ENCODE data around the gene CERS6. TPM values are rescaled to one million over a fixed set of nuclear protein-coding genes. Genes with fewer than 3 reads are reported as not detected.
"Not testable (repeated sequence)": the region's sequence is repeated elsewhere in the genome, so short reads cannot be mapped to it uniquely, and the experiment has no call there.

The CERS6 gene, protein sequence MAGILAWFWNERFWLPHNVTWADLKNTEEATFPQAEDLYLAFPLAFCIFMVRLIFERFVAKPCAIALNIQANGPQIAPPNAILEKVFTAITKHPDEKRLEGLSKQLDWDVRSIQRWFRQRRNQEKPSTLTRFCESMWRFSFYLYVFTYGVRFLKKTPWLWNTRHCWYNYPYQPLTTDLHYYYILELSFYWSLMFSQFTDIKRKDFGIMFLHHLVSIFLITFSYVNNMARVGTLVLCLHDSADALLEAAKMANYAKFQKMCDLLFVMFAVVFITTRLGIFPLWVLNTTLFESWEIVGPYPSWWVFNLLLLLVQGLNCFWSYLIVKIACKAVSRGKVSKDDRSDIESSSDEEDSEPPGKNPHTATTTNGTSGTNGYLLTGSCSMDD
- 10 to 100 TPM; 45.0 to 61.2 (median 56.4) TPM for total RNA-seq

DNA sequence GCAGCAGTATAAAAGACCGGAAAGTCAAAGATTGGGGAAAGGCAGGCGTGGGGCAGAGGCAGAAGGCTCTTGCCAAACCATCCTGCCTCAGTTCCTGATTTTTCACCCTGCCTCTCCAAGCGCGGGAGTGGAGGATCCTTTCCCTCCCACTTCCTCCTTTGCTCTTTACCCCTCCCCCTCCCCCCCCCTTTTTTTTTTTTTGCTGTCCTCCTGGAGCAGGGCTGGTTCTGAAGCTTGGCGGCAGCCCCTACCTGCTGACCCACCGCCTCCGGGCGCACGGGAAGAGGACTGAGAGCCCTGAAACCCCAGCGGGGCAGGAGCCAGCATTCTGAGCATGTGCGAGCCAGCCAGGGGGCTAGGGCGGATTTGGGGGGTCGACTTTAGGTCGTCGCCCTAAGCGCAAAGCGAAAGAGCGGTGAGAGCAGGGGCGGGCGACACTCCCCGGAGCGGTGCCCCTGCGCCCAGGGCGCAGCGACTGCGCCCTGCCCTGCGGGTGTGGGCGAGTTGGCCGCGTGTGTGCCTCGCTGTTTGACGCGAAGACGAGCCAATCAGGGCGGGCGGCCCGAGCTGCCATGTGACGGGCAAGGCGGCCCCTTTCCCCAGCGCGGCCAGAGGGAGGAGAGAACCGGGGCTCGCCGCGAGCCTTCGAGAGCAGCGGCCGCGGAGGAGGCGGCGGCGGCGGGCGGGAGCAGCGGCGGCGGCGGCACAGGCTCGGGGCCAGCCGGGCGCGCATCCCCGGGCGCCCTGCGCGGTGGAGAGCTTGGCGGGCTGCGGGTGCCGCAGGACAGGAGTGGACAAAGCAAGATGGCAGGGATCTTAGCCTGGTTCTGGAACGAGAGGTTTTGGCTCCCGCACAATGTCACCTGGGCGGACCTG lies at the start of gene CERS6:
Gene CERS6 (plus strand): TSS at position 628 of the 876 bp plus-strand sequence. CDS start 177 bp downstream, at position 805.
- Histone ChIP-seq H3K36me3 (no peaks in the 10 kb centered on the region), H3K9me3 (no peaks in the 10 kb centered on the region)
- WGBS, 2 donors (ENCODE audit: low coverage in 1 of 2): 7 to 33% methylated on average over 2 to 10 of the region's 72 CpGs

DNA sequence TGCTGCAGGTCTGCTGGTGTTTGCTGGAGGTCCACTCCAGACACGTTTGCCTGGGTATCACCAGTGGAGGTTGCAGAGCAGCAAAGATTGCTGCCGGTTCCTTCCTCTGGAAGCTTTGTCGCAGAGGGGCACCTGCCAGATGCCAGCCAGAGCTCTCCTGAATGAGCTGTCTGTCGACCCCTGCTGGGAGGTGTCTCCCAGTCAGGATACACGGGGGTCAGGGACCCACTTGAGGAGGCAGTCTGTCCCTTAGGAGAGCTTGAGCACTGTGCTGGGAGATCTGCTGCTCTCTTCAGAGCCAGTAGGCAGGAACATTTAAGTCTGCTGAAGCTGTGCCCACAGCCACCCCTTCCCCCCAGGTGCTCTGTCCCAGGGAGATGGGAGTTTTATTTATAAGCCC lies 43.8 kb upstream of the CERS6 start:
- not testable (repeated sequence) for H3K9me3 ChIP-seq, H3K4me3 ChIP-seq, ATAC-seq, H3K4me1 ChIP-seq, H3K27me3 ChIP-seq, H3K36me3 ChIP-seq, H3K27ac ChIP-seq
- no CpG with 5 or more reads among the region's 5 CpGs for WGBS, 2 donors (ENCODE audit: low coverage in 1 of 2)

More for the DNA sequence above, at the start of gene CERS6:
- Histone ChIP-seq H3K4me3 (peak within 1 kb of the TSS; percentile 64 to 98), H3K27me3 (no peaks in the 10 kb centered on the region), H3K4me1 (peaks cover 0 to 42% (median 0%) of the 10 kb centered on the region in 3 donors), H3K27ac (peak within 1 kb of the TSS; percentile 68 to 93 (median 88))
- TF ChIP-seq POLR2A (IDR thresholded peaks at IDR 0.05): peak; percentile 81 to 91
- peak; percentile 87 for TF ChIP-seq POLR2AphosphoS5 (IDR thresholded peaks at IDR 0.05)
- TF ChIP-seq, protein P1, sequence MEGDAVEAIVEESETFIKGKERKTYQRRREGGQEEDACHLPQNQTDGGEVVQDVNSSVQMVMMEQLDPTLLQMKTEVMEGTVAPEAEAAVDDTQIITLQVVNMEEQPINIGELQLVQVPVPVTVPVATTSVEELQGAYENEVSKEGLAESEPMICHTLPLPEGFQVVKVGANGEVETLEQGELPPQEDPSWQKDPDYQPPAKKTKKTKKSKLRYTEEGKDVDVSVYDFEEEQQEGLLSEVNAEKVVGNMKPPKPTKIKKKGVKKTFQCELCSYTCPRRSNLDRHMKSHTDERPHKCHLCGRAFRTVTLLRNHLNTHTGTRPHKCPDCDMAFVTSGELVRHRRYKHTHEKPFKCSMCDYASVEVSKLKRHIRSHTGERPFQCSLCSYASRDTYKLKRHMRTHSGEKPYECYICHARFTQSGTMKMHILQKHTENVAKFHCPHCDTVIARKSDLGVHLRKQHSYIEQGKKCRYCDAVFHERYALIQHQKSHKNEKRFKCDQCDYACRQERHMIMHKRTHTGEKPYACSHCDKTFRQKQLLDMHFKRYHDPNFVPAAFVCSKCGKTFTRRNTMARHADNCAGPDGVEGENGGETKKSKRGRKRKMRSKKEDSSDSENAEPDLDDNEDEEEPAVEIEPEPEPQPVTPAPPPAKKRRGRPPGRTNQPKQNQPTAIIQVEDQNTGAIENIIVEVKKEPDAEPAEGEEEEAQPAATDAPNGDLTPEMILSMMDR (IDR thresholded peaks at IDR 0.05): no peak
- ATAC-seq: peak; percentile 98

DNA sequence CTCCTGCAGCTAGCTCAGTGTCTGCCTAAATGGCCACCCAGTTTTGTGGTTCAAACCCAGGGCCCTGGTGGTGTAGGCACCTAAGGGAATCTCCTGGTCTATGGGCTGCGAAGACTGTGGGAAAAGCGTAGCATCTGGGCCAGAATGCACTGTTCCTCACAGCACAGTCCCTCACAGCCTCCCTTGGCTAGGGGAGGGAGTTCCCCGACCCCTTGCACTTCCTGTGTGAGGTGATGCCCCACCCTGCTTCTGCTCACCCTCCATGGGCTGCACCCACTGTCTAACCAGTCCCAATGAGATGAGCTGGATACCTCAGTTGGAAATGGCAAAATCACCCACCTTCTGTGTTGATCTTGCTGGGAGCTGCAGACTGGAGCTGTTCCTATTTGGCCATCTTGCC lies 43.0 kb upstream of the CERS6 start:
- H3K4me1 ChIP-seq, ATAC-seq, H3K27me3 ChIP-seq, H3K9me3 ChIP-seq, H3K4me3 ChIP-seq, H3K27ac ChIP-seq, H3K36me3 ChIP-seq: not testable (repeated sequence)
- no CpG with 5 or more reads among the region's 3 CpGs for WGBS, 2 donors (ENCODE audit: low coverage in 1 of 2)

DNA sequence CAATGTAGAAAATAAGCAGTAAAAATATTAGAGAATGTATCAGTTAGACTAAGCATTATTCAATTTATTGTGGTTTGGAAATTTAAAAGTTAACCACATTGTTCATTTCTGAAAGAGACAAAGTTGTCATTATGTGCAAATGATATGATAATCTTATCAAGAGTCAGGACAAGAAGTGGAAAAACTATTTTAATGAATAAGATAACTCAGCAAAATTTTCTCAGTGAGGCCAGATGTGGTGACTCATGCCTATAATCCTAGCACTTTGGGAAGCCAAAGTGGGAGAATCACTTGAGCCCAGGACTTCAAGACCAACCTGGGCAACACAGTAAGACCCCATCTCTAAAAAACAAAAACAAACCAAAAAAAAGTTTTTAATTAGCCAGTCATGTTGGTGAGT lies 39.5 kb upstream of the CERS6 start:
- Histone ChIP-seq H3K4me3 (no peak overlapping the region), H3K4me1 (no peaks in the 10 kb centered on the region), H3K27ac (no peak overlapping the region), H3K27me3 (no peaks in the 10 kb centered on the region), H3K36me3 (no peaks in the 10 kb centered on the region), H3K9me3 (no peaks in the 10 kb centered on the region)
- ATAC-seq: no peak
- TF ChIP-seq POLR2AphosphoS5 (IDR thresholded peaks at IDR 0.05) (no peak), EP300 (IDR thresholded peaks at IDR 0.05) (no peak), POLR2A (IDR thresholded peaks at IDR 0.05) (no peak)
- TF ChIP-seq, protein P1 (IDR thresholded peaks at IDR 0.05): no peak

DNA sequence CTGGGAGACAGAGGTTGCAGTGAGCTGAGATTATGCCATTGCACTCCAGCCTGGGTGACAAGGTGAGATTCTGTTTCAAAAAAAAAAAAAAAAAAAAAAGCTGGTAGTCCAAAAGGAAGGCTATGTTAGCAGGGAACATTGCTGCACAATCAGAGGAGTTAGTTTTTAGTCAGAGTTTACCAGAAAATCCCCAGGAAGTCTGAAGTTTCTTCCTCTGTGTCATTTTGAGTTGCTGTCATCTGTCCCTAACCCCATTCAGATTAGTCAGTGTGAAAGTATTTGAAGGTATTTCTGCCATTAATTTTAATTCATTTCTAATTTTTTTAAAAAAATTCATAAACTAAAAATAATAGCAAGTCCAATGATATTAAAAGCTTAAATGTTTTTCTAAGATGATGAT lies 33.5 kb upstream of the CERS6 start:
- Histone ChIP-seq H3K36me3 (no peaks in the 10 kb centered on the region), H3K4me3 (no peak overlapping the region), H3K27ac (no peak overlapping the region), H3K9me3 (no peaks in the 10 kb centered on the region), H3K4me1 (no peaks in the 10 kb centered on the region), H3K27me3 (no peaks in the 10 kb centered on the region)
- no peak for ATAC-seq
- TF ChIP-seq POLR2AphosphoS5 (IDR thresholded peaks at IDR 0.05) (no peak), EP300 (IDR thresholded peaks at IDR 0.05) (no peak), POLR2A (IDR thresholded peaks at IDR 0.05) (no peak)
- TF ChIP-seq, protein P1 (IDR thresholded peaks at IDR 0.05): no peak
